ENCODE results near the gene OR52M1. TPM values are rescaled to one million over a fixed set of nuclear protein-coding genes. Genes with fewer than 3 reads are reported as not detected.

The OR52M1 gene
- total RNA-seq, 4 donors from 2014 or later, result not detected

DNA sequence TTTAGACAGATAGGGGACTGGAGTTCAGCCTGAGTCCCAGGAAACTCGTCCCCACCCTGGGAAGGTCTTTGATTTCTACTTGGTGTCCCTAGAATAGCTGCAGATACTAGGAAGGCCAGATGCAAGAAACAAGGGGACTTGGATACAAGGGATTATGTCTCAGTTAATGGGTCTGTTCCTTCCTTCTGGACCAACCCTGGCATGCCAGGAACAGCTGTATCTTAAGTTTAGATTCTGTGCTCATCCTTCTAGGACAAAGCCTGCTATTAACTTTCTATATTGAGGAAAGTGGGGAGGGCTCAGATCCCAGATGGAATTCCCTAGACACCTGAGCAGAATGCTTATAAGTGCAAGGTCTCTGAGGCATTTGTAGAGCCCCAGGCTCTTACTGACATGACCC lies 3.9 kb upstream of the OR52M1 start:
- 0% methylated on average over 1 of the region's 1 CpG; no CpG with 5 or more reads in 1 of the 2 donors for WGBS, 2 donors (ENCODE audit: low coverage in 1 of 2)
- in situ Hi-C loops (cut with MboI; ENCODE audit: low pct_ligation_motif_present in 1 of 4, low pct_unique_long_range_greater_than_20kb in 1 of 4, low sequenced_read_pairs in 3 of 4), result no loop called here
- no peaks in the 10 kb centered on the region for H3K36me3 ChIP-seq
- H3K9me3 ChIP-seq, result no peaks in the 10 kb centered on the region
- intact Hi-C loops (cut with DNase I; ENCODE audit: low total_unique reads), result no loop called here
- TF ChIP-seq EP300 (IDR thresholded peaks at IDR 0.05; ENCODE audit: low read depth) (no peak), POLR2A (IDR thresholded peaks at IDR 0.05) (no peak), POLR2AphosphoS5 (IDR thresholded peaks at IDR 0.05) (no peak)
- TF ChIP-seq, protein P1, sequence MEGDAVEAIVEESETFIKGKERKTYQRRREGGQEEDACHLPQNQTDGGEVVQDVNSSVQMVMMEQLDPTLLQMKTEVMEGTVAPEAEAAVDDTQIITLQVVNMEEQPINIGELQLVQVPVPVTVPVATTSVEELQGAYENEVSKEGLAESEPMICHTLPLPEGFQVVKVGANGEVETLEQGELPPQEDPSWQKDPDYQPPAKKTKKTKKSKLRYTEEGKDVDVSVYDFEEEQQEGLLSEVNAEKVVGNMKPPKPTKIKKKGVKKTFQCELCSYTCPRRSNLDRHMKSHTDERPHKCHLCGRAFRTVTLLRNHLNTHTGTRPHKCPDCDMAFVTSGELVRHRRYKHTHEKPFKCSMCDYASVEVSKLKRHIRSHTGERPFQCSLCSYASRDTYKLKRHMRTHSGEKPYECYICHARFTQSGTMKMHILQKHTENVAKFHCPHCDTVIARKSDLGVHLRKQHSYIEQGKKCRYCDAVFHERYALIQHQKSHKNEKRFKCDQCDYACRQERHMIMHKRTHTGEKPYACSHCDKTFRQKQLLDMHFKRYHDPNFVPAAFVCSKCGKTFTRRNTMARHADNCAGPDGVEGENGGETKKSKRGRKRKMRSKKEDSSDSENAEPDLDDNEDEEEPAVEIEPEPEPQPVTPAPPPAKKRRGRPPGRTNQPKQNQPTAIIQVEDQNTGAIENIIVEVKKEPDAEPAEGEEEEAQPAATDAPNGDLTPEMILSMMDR (IDR thresholded peaks at IDR 0.05), result no peak
- no peaks in the 10 kb centered on the region for H3K4me1 ChIP-seq
- no peak overlapping the region for H3K27ac ChIP-seq
- H3K4me3 ChIP-seq, result no peak overlapping the region
- H3K27me3 ChIP-seq, result no peaks in the 10 kb centered on the region
- no peak for DNase-seq

DNA sequence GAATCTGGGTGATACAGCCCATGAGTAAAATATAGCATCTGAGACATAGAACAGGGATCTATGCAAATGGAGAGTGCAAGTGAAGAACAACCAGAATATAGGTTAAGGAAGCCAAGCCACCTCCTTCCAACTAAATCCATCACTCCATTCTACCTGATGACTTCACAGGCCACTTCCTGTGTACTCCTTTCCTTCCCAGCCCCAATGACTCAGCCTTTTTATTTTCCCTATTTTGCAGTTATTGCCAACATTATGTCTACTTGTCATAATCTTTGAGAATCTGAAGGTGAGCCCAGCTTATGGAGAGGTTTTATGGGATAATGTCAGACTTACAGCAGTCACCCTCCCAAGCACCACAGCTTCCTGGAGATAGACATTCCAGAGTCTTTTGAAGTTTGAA lies 1.4 kb upstream of the OR52M1 start:
- intact Hi-C loops (cut with DNase I; ENCODE audit: low total_unique reads) (no loop called here), in situ Hi-C loops (cut with MboI; ENCODE audit: low pct_ligation_motif_present in 1 of 4, low pct_unique_long_range_greater_than_20kb in 1 of 4, low sequenced_read_pairs in 3 of 4) (no loop called here)
- H3K4me3 ChIP-seq, result no peak overlapping the region

DNA sequence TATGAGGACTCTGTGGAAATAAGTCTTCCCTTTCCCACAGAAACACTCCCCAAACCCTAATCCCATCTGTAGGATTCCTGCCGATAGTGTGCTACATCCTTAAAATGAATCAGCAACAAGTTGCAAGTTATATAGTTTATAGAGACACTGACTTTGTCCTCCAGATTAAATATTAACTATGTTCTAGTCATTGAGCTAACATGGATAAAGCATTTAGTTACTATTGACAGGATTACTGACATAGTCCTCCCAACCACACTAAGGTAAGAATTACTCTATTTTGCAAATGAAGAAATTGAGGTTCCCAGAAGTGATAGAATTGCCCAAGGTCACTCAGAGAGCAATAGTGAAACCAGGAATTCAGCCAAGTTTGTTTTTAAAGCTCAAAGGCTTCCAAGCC lies 1.9 kb downstream of the OR52M1 start:
- TF ChIP-seq POLR2A (IDR thresholded peaks at IDR 0.05) (no peak), EP300 (IDR thresholded peaks at IDR 0.05; ENCODE audit: low read depth) (no peak), POLR2AphosphoS5 (IDR thresholded peaks at IDR 0.05) (peak in 1 of 3 donors; percentile 9)
- TF ChIP-seq, protein P1 (IDR thresholded peaks at IDR 0.05), result no peak
- peaks cover 0 to 12% (median 0%) of the 10 kb centered on the region in 4 donors for H3K4me1 ChIP-seq
- H3K27ac ChIP-seq, result peak overlapping the region in 2 of 4 donors; percentile 30 to 57
- H3K4me3 ChIP-seq, result no peak overlapping the region
- H3K9me3 ChIP-seq, result no peaks in the 10 kb centered on the region
- in situ Hi-C loops (cut with MboI; ENCODE audit: low pct_ligation_motif_present in 1 of 4, low pct_unique_long_range_greater_than_20kb in 1 of 4, low sequenced_read_pairs in 3 of 4), result no loop called here
- 52 to 83% methylated on average over 1 of the region's 1 CpG for WGBS, 2 donors (ENCODE audit: low coverage in 1 of 2)
- intact Hi-C loops (cut with DNase I; ENCODE audit: low total_unique reads), result loop anchor here (5.0 kb wide), 1 partner anchor 755 kb away; no protein-coding TSS in a partner anchor
- no peaks in the 10 kb centered on the region for H3K27me3 ChIP-seq
- no peaks in the 10 kb centered on the region for H3K36me3 ChIP-seq
- DNase-seq, result no peak

More for the DNA sequence above, 1.4 kb upstream of the OR52M1 start:
- Histone ChIP-seq H3K27me3 (no peaks in the 10 kb centered on the region), H3K36me3 (no peaks in the 10 kb centered on the region), H3K9me3 (no peaks in the 10 kb centered on the region), H3K27ac (no peak overlapping the region), H3K4me1 (peaks cover 0 to 12% (median 0%) of the 10 kb centered on the region in 4 donors)
- TF ChIP-seq, protein P1 (IDR thresholded peaks at IDR 0.05), result no peak
- no peak for TF ChIP-seq POLR2A (IDR thresholded peaks at IDR 0.05)
- DNase-seq, result no peak

DNA sequence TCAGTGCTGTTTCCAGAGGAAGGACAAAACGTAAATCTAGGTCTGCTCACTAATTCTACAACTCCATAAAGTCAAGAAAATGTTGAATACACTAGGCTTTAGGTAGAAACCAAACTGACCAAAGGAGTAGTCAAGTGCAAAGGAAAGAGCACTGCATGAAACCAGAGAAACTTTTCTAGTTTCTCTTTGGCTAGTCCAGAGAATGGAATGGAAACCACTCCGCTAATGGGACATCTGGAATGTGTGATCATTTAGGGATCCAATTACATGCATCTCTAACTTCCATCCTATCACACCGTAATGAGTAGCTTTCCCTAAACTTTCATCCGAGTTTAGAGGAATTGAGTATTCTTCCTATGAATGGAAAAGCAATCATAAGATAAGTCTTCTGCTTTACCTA lies 2.4 kb downstream of the OR52M1 start:
- DNase-seq, result no peak
- Histone ChIP-seq H3K36me3 (no peaks in the 10 kb centered on the region), H3K4me1 (peaks cover 0 to 12% (median 0%) of the 10 kb centered on the region in 4 donors), H3K27me3 (no peaks in the 10 kb centered on the region), H3K9me3 (no peaks in the 10 kb centered on the region), H3K27ac (peak overlapping the region in 2 of 4 donors; percentile 30 to 57), H3K4me3 (no peak overlapping the region)
- in situ Hi-C loops (cut with MboI; ENCODE audit: low pct_ligation_motif_present in 1 of 4, low pct_unique_long_range_greater_than_20kb in 1 of 4, low sequenced_read_pairs in 3 of 4) (no loop called here), intact Hi-C loops (cut with DNase I; ENCODE audit: low total_unique reads) (loop anchor here (5.0 kb wide), 1 partner anchor 755 kb away; no protein-coding TSS in a partner anchor)
- TF ChIP-seq POLR2A (IDR thresholded peaks at IDR 0.05) (no peak), EP300 (IDR thresholded peaks at IDR 0.05; ENCODE audit: low read depth) (no peak)
- 69 to 73% methylated on average over 4 of the region's 4 CpGs for WGBS, 2 donors (ENCODE audit: low coverage in 1 of 2)

DNA sequence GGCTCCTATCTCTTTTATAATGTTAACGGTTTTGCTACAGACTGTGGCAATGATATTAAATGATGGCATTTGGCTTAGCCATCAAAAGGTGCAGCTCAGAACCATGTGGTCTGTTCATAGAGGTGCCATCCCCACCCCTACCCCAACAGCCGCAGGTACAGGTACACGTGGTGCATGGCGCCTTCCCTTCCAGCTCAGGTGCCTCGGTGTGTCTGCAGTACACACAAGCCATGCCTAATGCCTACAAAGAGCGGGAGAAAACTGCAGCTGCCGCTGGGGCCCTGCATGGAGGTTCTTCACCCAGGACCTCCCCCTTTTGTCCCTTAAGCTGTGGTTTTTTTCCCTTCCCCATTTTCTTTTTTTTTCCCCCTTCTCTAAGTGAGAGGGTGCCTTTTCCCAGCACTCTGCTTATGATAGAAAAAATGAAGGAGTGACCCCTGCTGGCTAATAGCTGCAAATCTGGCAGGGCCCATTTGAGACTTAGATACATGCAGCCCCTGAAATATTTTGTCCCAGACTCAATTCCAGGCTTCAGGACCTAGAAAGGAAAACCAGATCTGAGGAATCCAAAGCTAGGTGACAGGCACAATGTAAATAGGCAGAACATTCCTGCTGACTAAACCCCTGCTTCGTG lies 6.5 kb downstream of the OR52M1 start:
- TF ChIP-seq POLR2A (IDR thresholded peaks at IDR 0.05) (no peak), POLR2AphosphoS5 (IDR thresholded peaks at IDR 0.05) (no peak), EP300 (IDR thresholded peaks at IDR 0.05; ENCODE audit: low read depth) (no peak)
- TF ChIP-seq, protein P1 (IDR thresholded peaks at IDR 0.05), result peak in 1 of 5 experiments; percentile 25
- Histone ChIP-seq H3K9me3 (no peaks in the 10 kb centered on the region), H3K36me3 (no peaks in the 10 kb centered on the region), H3K4me1 (peaks cover 0 to 11% (median 0%) of the 10 kb centered on the region in 4 donors), H3K27me3 (no peaks in the 10 kb centered on the region), H3K27ac (no peak overlapping the region), H3K4me3 (no peak overlapping the region)
- intact Hi-C loops (cut with DNase I; ENCODE audit: low total_unique reads), result no loop called here
- in situ Hi-C loops (cut with MboI; ENCODE audit: low pct_ligation_motif_present in 1 of 4, low pct_unique_long_range_greater_than_20kb in 1 of 4, low sequenced_read_pairs in 3 of 4), result no loop called here
- DNase-seq, result no peak
- WGBS, 2 donors (ENCODE audit: low coverage in 1 of 2), result 80 to 81% methylated on average over 2 to 8 of the region's 8 CpGs

All from transverse colon (tissue), 4 donors.